Endometrial microvascular endothelial cells (primary cell): ENCODE measurements around the gene TRIP4. TPM values are rescaled to one million over a fixed set of nuclear protein-coding genes. Genes with fewer than 3 reads are reported as not detected.
"Not testable (repeated sequence)": the region's sequence is repeated elsewhere in the genome, so short reads cannot be mapped to it uniquely, and the experiment has no call there.

ENCODE experiments used
- in situ Hi-C: cut with HindIII; loops from 2 replicates; pipeline ENCODE4 v1.10.0; 2017; ENCODE audit warnings: low sequenced_read_pairs, low pct_unique_long_range_greater_than_20kb; ENCODE audit errors: inconsistent ontology term
- total RNA-seq: library from RNA; depleted of rRNA; stranded (reverse); fragments of >200 nt; gene quantifications from one replicate; pipeline ENCODE4 v1.2.3, GENCODE V29; 2015; ENCODE audit errors: inconsistent ontology term

The TRIP4 gene
- 7.0 TPM for total RNA-seq

DNA sequence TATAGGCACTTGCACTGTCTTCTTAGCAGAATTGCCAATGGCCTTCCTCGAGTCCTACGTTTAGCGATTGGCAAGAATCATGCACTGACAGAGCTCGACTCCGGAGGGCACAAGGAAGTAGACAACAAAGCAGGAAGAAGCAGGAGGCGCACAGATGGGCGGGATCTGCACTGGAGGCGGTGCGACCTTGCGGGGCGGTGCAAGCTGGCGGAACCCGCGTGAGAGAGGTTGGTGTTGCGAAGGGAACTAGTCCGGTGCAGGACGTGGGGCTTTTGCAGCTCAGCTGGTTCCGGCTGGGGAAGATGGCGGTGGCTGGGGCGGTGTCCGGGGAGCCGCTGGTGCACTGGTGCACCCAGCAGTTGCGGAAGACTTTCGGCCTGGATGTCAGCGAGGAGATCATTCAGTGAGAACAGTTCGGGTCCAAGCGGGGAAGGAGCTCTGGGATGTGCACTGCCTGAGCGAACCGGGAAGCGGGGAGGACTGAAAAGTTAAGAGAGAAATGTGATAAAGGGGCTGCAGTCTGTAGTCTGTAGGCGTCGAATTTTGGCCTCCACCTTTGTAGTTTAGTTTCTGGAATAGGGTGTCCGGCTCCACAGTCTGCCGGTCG is at the start of gene TRIP4:
Gene TRIP4, plus strand, starts transcription at position 275 of the 607 bp plus-strand sequence. Its CDS starts 28 bp downstream, at position 303.
- in situ Hi-C loops: no loop called here

- in situ Hi-C loops: no loop called here
These were observed 47.3 kb upstream of the TRIP4 start for GRCh38 chr15:64340355-64340754.

DNA sequence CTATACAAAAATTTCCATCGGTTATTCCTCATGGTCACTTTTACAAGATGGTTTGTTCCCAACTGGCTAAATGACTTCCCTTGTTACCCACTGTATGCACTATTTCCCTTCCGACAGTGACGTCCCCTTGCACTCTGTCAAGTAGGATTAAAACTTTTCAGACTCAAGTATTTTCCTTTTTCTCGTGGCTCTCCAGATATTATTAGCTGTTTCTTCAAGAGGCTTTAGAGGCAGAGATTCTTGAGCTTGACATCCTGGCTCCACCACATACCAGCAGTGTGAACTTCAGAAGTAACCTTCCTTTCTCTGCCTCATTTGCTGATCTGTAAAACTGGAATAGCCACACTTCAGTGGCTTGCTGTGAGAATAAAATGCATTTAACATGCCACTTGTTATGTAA is 45.7 kb upstream of the TRIP4 start:
- in situ Hi-C loops: no loop called here

DNA sequence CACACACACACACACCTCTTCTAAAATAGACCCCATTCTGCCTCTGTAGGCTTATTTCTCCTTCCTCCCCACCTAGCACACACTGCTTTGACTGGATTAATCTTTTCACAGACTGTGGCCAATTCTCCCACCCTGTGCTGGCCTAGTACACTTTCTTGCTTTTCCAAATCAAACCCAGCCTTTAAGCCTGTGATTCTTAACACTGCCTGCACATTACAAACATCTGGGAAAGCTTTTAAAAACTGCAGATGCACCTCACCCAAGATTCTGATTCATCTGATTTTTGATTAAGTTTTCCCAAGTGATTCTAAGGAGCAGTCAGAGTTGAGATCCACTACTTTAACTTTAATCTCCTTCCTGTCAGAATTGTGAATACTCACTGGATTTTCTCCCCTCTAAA is 44.4 kb upstream of the TRIP4 start:
- in situ Hi-C loops: no loop called here

DNA sequence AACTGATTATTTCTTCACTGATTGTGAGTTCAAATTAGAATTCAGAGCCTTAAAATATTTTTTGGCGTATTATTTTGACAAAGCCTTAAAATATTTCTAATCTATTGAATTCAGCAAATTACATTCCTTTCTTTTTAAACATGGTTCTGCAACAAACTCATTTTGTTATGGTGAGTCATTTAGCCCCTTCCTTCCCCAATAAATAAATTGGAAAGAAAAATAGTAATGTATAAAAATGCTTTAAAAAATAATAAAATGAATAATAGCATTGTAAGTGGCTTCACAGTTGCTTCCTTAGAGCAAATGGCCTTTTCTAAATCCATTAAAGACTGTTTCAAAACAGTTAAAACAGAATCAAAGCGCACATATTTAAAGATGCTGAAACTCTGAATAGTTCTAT is 43.8 kb upstream of the TRIP4 start:
- in situ Hi-C loops: no loop called here

GRCh38 chr15:64344651-64345294 is 42.9 kb upstream of the TRIP4 start:
- in situ Hi-C loops: no loop called here

DNA sequence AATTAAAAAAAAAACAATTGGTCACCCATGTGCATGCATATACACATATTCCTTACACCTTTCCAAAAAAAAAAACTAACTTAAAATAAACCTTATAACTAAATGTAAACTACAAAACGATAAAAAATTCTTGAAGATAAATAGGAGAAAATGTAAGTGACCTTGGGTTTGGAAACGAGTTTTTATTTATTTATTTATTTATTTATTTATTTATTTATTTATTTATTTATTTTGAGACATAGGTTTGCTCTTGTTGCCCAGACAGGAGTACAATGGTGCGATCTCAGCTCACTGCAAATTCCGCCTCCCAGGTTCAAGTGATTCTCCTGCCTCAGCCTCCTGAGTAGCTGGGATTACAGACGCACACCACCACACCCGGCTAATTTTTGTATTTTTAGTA is 41.4 kb upstream of the TRIP4 start:
- in situ Hi-C loops: not testable (repeated sequence)

DNA sequence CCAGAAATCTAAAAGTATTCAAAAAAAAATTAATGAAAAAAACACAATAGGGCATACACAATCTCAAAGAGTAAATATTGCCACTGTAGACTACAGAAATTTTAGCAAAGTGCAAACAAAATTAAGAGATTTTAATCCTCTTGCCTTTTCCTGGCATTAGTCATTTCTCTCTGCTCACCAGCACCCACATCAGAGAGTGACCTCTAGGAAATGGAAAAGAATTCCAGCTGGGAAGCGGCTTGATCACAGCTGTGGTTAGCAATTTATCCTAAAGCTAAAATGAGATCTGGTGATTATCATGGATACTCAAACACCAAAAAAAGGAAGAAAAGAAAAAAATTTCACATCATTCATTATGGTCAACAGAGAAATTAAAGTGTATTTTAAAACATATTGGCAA is 39.2 kb upstream of the TRIP4 start:
- in situ Hi-C loops: no loop called here

- in situ Hi-C loops: no loop called here
These were observed 38.3 kb upstream of the TRIP4 start for GRCh38 chr15:64349375-64349774.

DNA sequence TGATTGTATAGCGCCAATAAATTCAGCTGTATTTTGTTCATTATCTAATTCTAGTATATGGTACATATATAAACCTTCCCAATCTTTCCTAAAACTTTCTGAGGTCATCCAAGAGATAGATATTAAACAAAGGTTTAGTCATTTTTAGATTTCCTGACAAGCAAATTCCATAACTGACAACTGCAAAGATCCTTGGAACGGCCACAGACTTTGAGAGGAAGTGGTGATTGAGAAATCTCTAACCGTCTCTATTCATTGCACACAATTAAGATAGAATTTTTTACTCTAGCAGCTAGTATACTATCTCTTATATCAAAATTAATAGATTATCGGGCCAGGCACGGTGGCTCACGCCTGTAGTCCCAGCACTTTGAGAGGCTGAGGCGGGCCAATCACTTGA is 36.4 kb upstream of the TRIP4 start:
- in situ Hi-C loops: no loop called here

- in situ Hi-C loops: no loop called here
These were observed 32.8 kb upstream of the TRIP4 start for GRCh38 chr15:64354688-64355344.

DNA sequence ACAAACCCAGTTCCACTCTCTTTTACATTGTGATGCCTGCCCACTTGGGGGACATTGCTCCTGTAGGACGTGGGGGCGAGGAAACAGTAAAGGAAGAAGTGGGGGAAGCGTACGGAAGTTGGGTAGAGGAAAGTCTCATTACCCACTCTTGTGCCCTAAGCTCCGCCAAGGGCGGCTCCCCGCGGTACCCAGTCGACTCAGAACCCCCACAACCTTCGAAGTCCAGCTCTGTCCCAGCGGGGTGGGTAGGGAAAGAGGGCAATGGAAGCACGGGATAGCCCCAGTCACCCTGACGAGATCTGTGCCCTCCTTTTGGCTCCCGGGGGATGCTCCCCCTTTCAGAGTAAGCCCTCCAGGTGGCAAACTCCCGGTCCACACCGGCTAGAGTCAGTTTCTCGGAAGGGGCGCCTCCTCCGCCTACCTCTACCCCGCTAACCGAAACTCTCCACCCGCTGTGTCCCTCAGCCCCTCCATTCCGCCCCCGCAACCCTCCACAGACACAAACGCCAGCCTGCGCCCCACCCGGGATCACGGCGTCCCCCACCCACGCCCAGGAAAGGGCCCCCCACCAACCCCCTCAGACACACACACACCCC is 32.2 kb upstream of the TRIP4 start:
- in situ Hi-C loops: no loop called here

DNA sequence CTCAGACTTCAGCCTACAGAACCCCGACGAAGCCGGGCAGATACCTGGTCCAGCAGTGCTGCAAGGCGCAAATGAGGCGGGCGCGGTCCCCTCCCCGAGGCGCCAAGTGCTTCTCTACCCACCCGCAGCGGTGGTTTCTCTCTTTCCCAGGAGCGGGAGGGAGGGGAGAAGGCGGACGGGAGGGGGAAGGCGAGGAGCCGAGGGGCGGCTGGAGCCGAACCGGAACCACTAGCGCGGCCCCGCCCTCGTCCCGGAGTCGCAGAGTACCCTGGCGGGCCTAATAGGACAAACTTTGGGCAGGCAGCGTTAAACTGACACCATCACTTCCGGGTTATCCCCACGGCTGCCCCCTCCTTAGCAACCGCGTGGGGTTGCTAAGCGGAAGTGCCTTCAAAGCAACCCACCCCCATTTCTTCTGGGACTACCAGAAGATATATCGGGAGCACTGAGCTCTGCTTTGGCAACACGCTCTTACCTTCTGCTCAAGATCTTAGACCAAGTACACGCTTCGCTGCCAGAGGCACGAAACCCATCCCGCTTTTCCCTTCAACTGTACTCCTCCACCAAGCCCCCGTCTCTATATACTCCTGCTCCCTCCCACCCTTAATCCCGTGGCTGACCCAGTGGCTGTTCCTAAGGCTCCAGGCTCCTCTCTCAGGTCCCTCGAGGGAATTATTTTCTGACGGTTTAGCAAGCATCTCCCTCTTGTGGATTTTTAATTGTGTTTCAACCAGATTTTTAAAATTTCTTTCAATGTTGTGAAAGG is 31.5 kb upstream of the TRIP4 start, which contains the start of gene CSNK1G1:
Gene CSNK1G1, minus strand, starts transcription at position 230 of the 766 bp plus-strand sequence. CDS start 55,674 bp downstream, outside the sequence.
- in situ Hi-C loops: no loop called here

DNA sequence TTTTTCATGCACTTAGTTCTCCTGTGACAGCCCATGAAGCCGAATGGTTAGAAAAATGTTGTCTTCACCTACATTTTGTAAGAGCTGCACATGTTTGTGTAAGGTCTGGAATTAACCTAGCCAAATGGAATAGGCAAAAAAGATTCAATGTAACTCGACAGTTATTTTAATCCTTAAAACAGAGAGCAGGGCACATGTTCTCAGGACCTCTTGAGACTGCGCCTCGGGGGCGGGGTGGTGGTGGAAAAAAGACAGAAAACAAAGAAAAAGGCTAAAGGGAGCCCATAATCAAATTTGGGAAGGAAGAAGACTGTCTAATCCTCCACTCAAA is 31.0 kb upstream of the TRIP4 start:
- in situ Hi-C loops: no loop called here

- in situ Hi-C loops: no loop called here
These were observed 26.4 kb upstream of the TRIP4 start for GRCh38 chr15:64361259-64361658.

GRCh38 chr15:64369078-64369607 is 18.5 kb upstream of the TRIP4 start:
- in situ Hi-C loops: no loop called here

- in situ Hi-C loops: not testable (repeated sequence)
These were observed 16.3 kb upstream of the TRIP4 start for GRCh38 chr15:64371383-64371782.

DNA sequence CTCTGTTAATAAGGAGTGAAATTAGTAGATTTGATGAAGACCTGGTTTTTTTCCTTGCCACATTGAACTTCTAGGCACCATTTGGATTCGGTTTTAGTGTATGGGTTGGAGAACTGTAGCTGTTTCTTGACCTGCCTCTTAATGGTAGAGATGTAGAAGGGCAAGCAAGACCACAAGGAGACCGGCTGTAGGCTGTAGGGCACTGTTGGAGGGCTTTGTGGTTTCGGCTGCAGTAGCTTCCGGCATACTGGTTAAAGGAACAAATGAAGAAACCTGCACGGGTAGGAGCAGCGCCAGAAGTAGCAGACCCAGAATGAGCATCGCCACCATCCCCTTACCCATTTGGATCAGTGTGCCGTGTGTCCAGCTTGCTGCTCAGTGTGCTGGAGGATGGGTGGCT is 14.3 kb upstream of the TRIP4 start:
- in situ Hi-C loops: no loop called here
